ENCODE results near the gene DIPK1A.

DIPK1A gene

GRCh38 chr1:92923664-92924063 is 37.6 kb downstream of the DIPK1A start:
- no peak for TF ChIP-seq CTCF (IDR thresholded peaks at IDR 0.05; ENCODE audit: low read depth, low read length)

GRCh38 chr1:92922356-92923035 is 38.8 kb downstream of the DIPK1A start:
- TF ChIP-seq CTCF (IDR thresholded peaks at IDR 0.05; ENCODE audit: low read depth, low read length) = no peak
- no peak overlapping the region for H3K4me3 ChIP-seq (ENCODE audit: low read depth, low read length)

More at GRCh38 chr1:92923664-92924063, 37.6 kb downstream of the DIPK1A start:
- no peak overlapping the region for H3K4me3 ChIP-seq (ENCODE audit: low read depth, low read length)

- no peak overlapping the region for H3K4me3 ChIP-seq (ENCODE audit: low read depth, low read length)
- no peak for TF ChIP-seq CTCF (IDR thresholded peaks at IDR 0.05; ENCODE audit: low read depth, low read length)
Observed at GRCh38 chr1:92921031-92922023, 39.9 kb downstream of the DIPK1A start.

GRCh38 chr1:92916899-92917298 is 44.4 kb downstream of the DIPK1A start:
- H3K4me3 ChIP-seq (ENCODE audit: low read depth, low read length) = no peak overlapping the region; the same call in 1 of the 2 replicates

GRCh38 chr1:92915547-92915946 is 45.7 kb downstream of the DIPK1A start:
- no peak overlapping the region for H3K4me3 ChIP-seq (ENCODE audit: low read depth, low read length)
- no peak for TF ChIP-seq CTCF (IDR thresholded peaks at IDR 0.05; ENCODE audit: low read depth, low read length)

More at GRCh38 chr1:92916899-92917298, 44.4 kb downstream of the DIPK1A start:
- no peak for TF ChIP-seq CTCF (IDR thresholded peaks at IDR 0.05; ENCODE audit: low read depth, low read length)

- H3K4me3 ChIP-seq (ENCODE audit: low read depth, low read length) = no peak overlapping the region
- no peak for TF ChIP-seq CTCF (IDR thresholded peaks at IDR 0.05; ENCODE audit: low read depth, low read length)
Observed at GRCh38 chr1:92913093-92913819, 48.0 kb downstream of the DIPK1A start.
